Measurements from ENCODE around the gene OR52J3.

Gene OR52J3

GRCh38 chr11:5096011-5096410 lies 49.7 kb downstream of the OR52J3 start:
- DNase-seq (ENCODE audit: low read depth) = no peak
